ENCODE data around the gene ARTN.

ARTN gene

GRCh38 chr1:43979528-43980254, 46.1 kb downstream of the ARTN start:
- H3K4me3 ChIP-seq (ENCODE audit: low read depth, low read length), result peak overlapping the region; percentile 53
- DNase-seq (ENCODE audit: low read depth), result no peak
- TF ChIP-seq CTCF (IDR thresholded peaks at IDR 0.05; ENCODE audit: control insufficient read depth, extremely low read depth, insufficient read depth), result no peak

- TF ChIP-seq CTCF (IDR thresholded peaks at IDR 0.05; ENCODE audit: control insufficient read depth, extremely low read depth, insufficient read depth), result no peak
- peak overlapping the region; percentile 53 for H3K4me3 ChIP-seq (ENCODE audit: low read depth, low read length)
- no peak for DNase-seq (ENCODE audit: low read depth)
These were observed 46.9 kb downstream of the ARTN start for GRCh38 chr1:43980255-43981134.

- no peak for TF ChIP-seq CTCF (IDR thresholded peaks at IDR 0.05; ENCODE audit: control insufficient read depth, extremely low read depth, insufficient read depth)
- DNase-seq (ENCODE audit: low read depth), result no peak
- no peak overlapping the region for H3K4me3 ChIP-seq (ENCODE audit: low read depth, low read length)
These were observed 47.5 kb downstream of the ARTN start for GRCh38 chr1:43981135-43981491.

- no peak for TF ChIP-seq CTCF (IDR thresholded peaks at IDR 0.05; ENCODE audit: control insufficient read depth, extremely low read depth, insufficient read depth)
- DNase-seq (ENCODE audit: low read depth), result no peak
- no peak overlapping the region for H3K4me3 ChIP-seq (ENCODE audit: low read depth, low read length)
These were observed 48.0 kb downstream of the ARTN start for GRCh38 chr1:43981636-43982035.

- no peak overlapping the region for H3K4me3 ChIP-seq (ENCODE audit: low read depth, low read length)
- no peak for TF ChIP-seq CTCF (IDR thresholded peaks at IDR 0.05; ENCODE audit: control insufficient read depth, extremely low read depth, insufficient read depth)
- no peak for DNase-seq (ENCODE audit: low read depth)
These were observed 48.6 kb downstream of the ARTN start for GRCh38 chr1:43982241-43982640.

- DNase-seq (ENCODE audit: low read depth), result no peak
- no peak overlapping the region for H3K4me3 ChIP-seq (ENCODE audit: low read depth, low read length)
- TF ChIP-seq CTCF (IDR thresholded peaks at IDR 0.05; ENCODE audit: control insufficient read depth, extremely low read depth, insufficient read depth), result no peak
These were observed 49.2 kb downstream of the ARTN start for GRCh38 chr1:43982808-43983207.
